WI38 (cell line): ENCODE measurements around the gene ZNF280C.

Source experiments
- H3K4me3 ChIP-seq: 2 replicates; pipeline ENCODE4 v1.5.1; 2011; ENCODE audit warnings: low read depth, mild to moderate bottlenecking, control low read depth, low read length
- TF ChIP-seq, protein P1 (sequence below): IDR thresholded peaks from 2 replicates; pipeline ENCODE4 v1.5.1; 2012; ENCODE audit warnings: low read depth, mild to moderate bottlenecking, control low read depth, low read length

The ZNF280C gene

DNA sequence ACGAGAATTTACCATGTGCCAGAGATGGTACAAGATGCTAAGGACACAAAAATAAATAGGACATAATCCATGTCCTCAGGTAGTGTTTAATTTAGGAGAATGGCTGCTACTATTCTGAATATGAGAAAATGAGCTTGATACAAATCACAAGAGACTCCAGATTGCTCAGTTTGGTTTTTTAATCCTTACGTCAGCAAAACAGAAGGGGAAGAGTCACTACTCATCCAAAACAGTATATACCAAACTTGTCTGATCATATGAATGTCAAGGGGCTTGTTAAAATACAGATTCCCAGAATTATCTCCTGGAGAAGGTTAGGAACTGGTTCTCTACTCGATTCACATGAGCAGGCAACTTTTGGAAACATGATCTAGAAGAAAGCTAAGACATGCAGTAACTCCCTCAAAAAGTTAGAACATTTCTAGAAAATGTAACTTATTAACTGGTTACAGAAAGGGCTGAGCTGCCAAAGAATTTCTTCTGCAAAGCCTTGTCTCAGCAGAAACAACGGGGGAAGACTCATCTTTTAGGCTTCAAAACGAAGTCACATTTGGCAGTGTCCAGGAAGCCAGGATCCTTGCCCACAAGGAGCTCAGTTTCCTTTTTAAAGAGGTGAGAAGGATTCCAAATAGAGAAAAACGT, 106.5 kb downstream of the ZNF280C start:
- no peak overlapping the region for H3K4me3 ChIP-seq

GRCh38 chrX:130159776-130160175, 108.9 kb downstream of the ZNF280C start:
- H3K4me3 ChIP-seq, result no peak overlapping the region
- TF ChIP-seq, protein P1, sequence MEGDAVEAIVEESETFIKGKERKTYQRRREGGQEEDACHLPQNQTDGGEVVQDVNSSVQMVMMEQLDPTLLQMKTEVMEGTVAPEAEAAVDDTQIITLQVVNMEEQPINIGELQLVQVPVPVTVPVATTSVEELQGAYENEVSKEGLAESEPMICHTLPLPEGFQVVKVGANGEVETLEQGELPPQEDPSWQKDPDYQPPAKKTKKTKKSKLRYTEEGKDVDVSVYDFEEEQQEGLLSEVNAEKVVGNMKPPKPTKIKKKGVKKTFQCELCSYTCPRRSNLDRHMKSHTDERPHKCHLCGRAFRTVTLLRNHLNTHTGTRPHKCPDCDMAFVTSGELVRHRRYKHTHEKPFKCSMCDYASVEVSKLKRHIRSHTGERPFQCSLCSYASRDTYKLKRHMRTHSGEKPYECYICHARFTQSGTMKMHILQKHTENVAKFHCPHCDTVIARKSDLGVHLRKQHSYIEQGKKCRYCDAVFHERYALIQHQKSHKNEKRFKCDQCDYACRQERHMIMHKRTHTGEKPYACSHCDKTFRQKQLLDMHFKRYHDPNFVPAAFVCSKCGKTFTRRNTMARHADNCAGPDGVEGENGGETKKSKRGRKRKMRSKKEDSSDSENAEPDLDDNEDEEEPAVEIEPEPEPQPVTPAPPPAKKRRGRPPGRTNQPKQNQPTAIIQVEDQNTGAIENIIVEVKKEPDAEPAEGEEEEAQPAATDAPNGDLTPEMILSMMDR, result no peak

More for the DNA sequence above, 106.5 kb downstream of the ZNF280C start:
- TF ChIP-seq, protein P1, result no peak

GRCh38 chrX:130158311-130158710, 110.4 kb downstream of the ZNF280C start:
- H3K4me3 ChIP-seq, result no peak overlapping the region
- TF ChIP-seq, protein P1, result no peak

- no peak overlapping the region for H3K4me3 ChIP-seq
- TF ChIP-seq, protein P1, result no peak
Observed at GRCh38 chrX:130155564-130155963, 113.1 kb downstream of the ZNF280C start.
